ENCODE results near the gene RREB1.
"Not testable (repeated sequence)": the region's sequence is repeated elsewhere in the genome, so short reads cannot be mapped to it uniquely, and the experiment has no call there.

Gene RREB1

DNA sequence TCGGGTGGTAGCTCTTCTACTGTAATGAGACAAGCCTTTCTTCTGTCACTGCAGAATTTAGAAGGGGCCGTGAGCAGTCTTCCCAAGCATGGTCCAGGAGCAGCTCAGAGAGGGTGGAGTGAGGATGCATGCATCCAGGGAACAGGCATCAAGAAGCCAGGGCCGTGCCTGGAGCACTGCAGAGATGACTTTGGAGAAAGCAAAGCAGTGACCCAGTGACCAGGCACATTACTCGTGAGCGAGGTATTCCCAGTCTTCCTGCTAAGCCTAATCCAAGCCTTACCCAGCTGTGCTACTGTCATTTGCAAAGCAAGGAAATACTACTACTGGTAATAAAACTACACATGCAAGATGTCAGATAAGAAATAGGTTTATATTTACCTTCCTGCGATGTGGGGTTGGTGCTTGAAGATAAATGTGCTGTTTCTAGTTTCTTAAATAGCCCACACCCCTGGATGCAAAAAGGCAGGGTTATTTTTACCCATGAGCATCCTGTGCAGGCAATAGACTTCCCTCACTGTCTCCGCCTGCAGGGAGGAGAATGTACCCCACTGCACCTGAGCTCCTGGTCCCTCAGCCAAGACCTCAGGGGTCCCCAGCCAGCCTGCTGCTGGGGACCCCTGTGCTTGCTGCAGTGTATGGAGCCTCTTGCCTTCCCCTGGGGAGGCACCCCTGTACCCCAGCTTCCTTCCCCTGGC, 142.3 kb downstream of the RREB1 start:
- DNase-seq = no peak

DNA sequence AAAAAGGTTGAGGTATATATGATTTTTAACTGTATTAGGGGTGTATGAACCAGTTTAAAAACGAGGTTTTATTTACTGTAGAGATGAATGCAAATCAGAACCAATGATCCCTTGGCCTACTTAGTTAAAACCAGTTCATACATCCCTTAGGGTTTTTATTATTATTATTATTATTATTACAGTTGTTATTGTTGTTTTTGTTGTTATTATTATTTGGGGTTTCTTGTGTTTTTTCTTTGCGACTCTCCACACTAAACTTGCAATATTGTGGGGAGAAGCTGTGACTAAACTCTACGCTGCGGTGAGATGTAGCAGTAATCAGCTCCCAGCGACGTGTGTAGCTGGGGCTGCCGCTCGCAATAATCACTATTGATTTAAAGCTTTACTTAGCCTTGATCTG, 143.1 kb downstream of the RREB1 start:
- DNase-seq = no peak

GRCh38 chr6:7251646-7252260, 144.0 kb downstream of the RREB1 start:
- DNase-seq = no peak

DNA sequence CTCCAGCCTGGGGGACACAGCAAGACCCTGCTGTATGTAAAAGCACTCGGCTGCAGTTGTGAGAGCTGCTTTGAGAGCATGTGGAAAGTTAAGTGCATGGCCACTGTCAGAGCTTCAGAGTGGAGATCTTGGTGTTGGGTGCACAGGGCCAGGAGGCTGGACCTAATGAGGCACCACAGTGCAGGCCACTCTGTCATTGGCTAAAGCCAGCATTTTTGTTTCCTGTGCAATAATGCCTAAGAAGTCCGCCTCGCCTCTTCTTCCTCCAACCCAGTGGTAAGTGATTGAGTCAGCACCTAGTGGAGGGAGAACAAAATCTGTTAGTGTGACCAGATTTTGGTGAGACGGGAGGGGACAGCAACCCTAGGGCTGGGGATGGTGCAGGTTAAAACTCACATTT, 144.6 kb downstream of the RREB1 start:
- no peak for DNase-seq

DNA sequence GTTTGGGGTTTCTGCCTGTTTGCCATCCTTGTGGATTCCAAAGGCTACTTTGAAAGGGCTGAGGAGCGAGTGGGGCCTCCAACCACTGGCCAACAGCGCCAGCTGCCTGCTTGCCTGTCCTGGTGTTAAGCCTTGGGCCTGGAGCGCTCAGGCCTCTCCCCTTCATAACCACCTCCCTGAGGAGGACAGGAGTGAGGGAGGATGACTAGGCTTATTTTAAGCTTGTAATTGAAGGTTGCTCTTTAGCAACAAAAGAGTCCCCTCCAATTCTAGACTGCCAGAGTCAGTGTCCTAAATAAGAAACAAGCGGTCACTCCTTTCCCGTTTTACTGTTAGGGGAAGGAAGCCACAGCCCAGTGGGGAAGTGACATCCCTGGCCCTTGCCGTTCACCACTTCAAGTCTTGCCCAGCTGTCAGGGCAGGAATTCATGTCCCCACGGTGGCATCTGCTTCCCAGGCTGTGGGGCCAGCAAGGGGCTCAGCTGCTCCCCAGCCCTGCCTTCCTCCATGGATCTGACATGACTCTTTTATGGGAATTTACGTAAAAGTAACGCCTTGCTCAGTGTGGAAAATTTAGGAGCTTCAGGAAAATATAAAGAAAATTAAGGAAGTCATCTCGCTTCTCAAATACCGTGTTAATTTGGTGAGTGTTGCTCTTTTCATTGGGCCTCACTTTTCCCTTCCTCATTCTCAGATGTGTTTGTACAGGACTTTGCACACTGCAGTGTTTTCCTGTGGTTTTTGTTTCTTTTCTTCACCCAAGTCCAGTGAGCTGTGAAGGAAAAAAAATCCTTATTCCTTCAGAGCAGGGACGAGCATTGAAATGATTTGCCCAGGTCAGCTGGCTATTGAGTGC, 147.4 kb downstream of the RREB1 start:
- DNase-seq = no peak

GRCh38 chr6:7255918-7256317, 148.2 kb downstream of the RREB1 start:
- DNase-seq = no peak

- DNase-seq = no peak
Measured at GRCh38 chr6:7256785-7257184, 149.0 kb downstream of the RREB1 start.

DNA sequence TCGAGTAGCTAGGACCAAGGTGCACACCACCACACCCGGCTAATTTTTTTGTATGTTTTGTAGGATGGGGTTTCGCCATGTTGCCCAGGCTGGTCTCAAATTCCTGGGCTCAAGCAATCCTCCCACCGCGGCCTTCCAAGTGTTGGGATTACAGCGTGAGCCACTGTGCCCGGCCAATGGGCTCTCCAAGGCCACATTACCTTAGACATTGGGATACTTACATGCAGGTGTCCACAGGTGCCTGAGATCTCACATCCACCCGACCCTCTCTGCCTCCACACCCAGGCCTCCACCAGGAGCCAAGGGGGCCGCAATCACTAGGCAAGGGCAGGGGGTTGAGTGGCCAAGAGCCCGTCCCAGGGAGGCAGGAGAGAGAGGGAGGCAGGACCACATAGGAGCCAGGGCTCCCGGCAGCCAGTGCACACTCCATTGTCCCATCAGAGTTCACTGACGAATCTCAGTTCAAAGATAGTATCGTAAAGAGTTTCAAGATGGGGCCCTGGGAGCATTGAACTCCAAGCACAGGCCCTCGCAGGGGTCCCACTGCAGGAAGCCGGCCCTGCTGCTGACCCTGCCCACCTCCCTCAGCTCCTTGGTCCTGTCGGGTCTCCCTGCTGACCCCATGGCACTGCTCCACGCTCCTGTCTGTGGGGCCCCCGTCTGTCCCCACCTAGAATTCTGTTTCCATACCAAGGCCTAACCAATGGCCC, 149.9 kb downstream of the RREB1 start:
- DNase-seq = no peak

DNA sequence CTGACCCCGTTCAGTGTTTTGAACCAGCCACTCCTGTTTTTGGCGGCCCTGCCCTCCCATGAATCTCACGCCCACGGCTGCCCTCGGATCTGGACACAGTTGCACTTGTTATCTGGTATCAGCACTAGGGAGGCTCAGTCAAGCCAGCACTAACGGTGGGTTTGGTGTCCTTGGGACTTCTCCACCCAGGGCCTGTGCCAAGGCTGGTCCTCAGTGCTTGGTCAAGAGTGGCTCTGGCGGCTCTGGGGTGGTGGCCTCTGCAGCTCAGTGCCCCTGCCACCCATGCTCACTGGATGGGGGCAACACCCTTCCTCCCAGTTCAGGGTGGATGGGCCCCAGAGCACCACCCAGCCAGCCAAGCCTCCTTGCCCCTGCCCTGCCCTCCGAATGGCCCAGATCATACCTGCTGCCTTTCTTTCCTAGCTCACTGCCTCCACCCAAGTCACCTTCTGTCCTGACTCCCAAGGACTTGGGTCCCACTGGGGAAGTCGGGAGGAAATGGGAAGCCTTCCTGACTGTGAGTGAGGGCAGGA, 150.5 kb downstream of the RREB1 start:
- no peak for DNase-seq

DNA sequence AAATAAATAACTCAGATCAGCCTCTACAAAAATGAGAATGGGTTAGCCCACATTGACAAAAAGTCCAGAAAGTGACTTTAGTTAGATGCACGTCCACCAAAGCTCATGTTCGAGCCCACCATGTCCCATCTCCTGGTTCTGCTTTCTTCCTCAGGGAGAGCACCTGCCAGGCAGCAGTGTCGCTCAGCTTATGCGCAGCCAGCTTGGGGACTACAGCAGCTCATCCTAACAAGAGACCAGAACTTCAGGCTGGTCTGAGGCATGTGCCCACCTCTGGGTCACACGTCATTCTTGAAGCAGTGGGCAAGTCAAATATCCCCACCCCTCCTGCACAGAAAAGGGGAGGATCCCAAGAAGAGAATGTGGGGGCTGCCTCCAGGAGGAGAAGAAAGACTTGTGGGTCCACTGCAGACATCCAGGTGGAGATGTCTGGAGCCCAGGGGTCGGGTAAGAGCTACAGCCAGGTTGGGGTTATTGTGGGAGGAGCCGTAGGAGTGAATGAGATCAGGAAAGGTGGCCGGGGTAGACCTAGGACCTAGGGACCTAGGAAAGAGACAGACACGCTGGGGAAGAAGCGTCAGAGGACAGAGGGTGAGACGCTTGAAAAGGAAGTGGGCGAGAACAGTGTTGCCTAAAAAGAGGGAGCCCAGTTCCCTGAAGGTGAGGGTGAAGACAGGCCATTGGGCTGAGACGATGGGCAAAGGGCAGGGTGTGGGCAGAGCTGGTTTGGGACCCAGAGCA, 152.7 kb downstream of the RREB1 start:
- DNase-seq = no peak

- peak; percentile 94 for DNase-seq
Measured at GRCh38 chr6:7261032-7261841, 153.5 kb downstream of the RREB1 start.

GRCh38 chr6:7261852-7262461, 154.2 kb downstream of the RREB1 start:
- DNase-seq = peak; percentile 66

DNA sequence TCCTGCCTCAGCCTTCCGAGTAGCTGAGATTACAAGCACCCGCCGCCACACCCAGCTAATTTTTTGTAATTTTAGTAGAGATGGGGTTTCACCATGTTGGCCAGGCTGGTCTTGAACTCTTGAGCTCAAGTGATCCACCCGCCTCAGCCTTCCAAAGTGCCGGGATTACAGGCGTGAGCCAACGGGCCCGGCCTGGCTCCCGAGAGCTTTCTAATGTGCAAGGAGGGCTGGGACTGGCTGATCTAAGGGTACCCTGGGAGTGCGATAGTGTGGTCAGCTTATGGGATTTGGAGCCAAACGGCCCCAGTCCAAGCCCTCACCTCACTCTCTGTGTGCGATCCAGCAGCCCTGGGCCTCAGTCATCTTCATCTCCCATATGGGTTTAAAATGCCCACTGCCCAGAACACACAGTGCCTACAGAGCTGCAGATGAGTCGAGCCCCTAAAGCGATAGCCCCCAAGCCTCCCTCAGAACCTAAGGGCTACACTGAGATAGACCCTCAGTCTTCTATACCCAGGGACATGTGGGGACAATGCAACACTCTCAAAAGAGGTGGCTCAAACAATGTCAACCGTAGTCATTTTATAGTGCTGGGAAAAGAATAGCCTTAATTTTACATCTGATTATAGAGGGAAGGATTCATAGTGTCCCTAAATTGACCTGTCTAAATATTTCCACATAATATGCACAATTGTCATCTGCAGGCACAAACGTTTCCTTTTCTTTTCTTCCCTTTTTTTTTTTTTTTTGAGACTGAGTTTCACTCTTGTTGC, 155.2 kb downstream of the RREB1 start:
- DNase-seq = no peak

- not testable (repeated sequence) for DNase-seq
Measured at GRCh38 chr6:7263519-7263805, 155.7 kb downstream of the RREB1 start.

- DNase-seq = no peak
Measured at GRCh38 chr6:7264041-7264440, 156.3 kb downstream of the RREB1 start.

GRCh38 chr6:7264686-7265384, 157.1 kb downstream of the RREB1 start:
- no peak for DNase-seq

DNA sequence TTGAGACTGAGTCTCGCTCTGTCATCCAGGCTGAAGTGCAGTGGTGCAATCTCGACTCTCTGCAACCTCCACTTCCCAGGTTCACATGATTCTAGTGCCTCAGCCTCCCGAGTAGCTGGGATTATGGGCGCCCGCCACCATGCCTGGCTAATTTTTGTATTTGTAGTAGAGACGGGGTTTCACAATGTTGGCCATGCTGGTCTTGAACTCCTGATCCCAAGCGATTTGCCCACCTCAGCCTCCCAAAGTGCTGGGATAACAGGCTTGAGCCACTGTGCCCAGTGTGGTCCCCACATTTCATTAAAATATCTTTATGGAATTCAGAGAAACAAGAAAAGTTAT, 157.6 kb downstream of the RREB1 start:
- DNase-seq = not testable (repeated sequence)

DNA sequence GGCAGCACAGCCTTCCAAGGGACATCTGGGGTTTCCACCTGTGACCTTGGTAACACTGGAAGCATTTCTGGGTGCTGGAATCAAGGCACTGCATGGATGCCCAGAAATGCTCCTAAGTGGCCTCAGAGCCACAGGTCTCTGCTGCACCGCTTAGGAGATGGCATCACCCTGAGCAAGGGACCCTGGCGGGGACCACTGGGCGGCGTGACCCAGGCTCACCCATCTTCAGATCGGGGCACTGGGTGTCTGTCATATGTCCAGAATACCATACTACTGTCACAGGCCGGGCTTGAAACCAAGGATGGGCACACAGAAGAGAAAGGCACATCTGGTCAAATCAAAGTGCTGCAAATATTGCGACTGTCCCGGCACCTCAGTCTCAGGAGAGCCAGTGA, 159.3 kb downstream of the RREB1 start:
- DNase-seq = no peak

DNA sequence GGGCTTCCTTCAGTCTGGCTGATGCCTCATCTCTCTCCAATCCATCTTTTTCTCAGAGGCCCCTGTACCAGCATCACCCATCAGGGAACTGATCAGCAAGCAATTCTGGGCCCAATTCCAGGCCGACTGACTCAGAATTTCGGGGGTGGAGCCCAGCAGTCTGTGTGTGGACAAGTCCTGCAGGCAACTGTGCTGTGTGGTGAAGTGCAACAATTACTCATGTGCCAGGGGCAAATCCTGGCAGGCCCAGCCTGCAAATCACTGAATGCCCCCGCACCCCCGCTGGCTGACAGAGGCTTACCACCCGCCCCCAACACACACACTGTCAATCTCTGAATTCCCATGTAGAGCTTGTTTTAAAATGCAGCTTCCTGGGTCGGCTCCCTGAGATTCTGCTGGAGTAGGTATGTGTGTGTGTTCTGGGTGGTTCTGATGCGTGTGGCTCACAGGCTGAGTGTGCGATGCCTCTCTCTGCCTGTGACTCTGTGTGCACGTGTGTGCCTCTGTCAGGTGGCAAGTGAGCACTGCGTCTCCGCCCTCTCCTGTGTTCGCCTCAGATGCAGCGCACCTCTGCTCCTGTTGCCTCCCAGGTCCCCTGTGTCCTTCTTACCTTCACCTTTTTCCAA, 159.8 kb downstream of the RREB1 start:
- DNase-seq = peak; percentile 50
